Measurements from ENCODE around the gene SLC22A15. TPM values are rescaled to one million over a fixed set of nuclear protein-coding genes. Genes with fewer than 3 reads are reported as not detected.
A peak's percentile ranks its signal among the peaks of the same experiment; 100 is the strongest.

The SLC22A15 gene
- total and polyA plus RNA-seq, 10 of the 15 experiments (the other 5 are each of a cell fraction or from before 2014, with no cell fraction given) = 0.05 to 2.8 (median 0.13) TPM; not detected in 1

GRCh38 chr1:116110567-116111523 lies 134.5 kb downstream of the SLC22A15 start, which contains the start of gene MAB21L3 (continued):
- no peak for TF ChIP-seq CEBPZ (IDR thresholded peaks at IDR 0.05; ENCODE audit: low read depth, low read length)
- TF ChIP-seq GATAD2B (conservative IDR thresholded peaks at IDR 0.05; ENCODE audit: low read depth) = peak; percentile 37; the same call in 1 of the 2 replicates
- no peak for TF ChIP-seq BRCA1 (IDR thresholded peaks at IDR 0.05; ENCODE audit: low read depth, low read length)
- no peak for TF ChIP-seq CHD2 (IDR thresholded peaks at IDR 0.05; ENCODE audit: borderline replicate concordance, low read depth, low read length)
- no peak for TF ChIP-seq BCL3 (IDR thresholded peaks at IDR 0.05; ENCODE audit: borderline replicate concordance, insufficient read depth, low read depth, low read length, poor library complexity, severe bottlenecking)
- peak; percentile 69 for TF ChIP-seq DPF2 (IDR thresholded peaks at IDR 0.05)
- TF ChIP-seq CREM (IDR thresholded peaks at IDR 0.05; ENCODE audit: low read depth) = 0 out of 2 replicates have a peak, but pooled peaks have one; percentile 19
- TF ChIP-seq POLR2AphosphoS5 (IDR thresholded peaks at IDR 0.05; ENCODE audit: low read length) = no peak
- TF ChIP-seq IRF3 (IDR thresholded peaks at IDR 0.05) = no peak
- TF ChIP-seq RUNX3 (IDR thresholded peaks at IDR 0.05; ENCODE audit: low read length) = peak; percentile 49
- TF ChIP-seq MXI1 (IDR thresholded peaks at IDR 0.05; ENCODE audit: low read depth, low read length) = no peak
- no peak for TF ChIP-seq HDAC6 (IDR thresholded peaks at IDR 0.05; ENCODE audit: unreplicated experiment)
- no peak for TF ChIP-seq ASH2L (IDR thresholded peaks at IDR 0.05; ENCODE audit: borderline replicate concordance, low read depth)
- peak; percentile 83 for TF ChIP-seq MTA2 (IDR thresholded peaks at IDR 0.05; ENCODE audit: low read depth)
- peak; percentile 84 for TF ChIP-seq RELB (IDR thresholded peaks at IDR 0.05; ENCODE audit: low read depth)
- peak; percentile 30 to 48; a peak in 2 of 4 replicates for TF ChIP-seq EP300 (IDR thresholded peaks at IDR 0.05; ENCODE audit: borderline replicate concordance in 1 of 2, control insufficient read depth in 1 of 2, low read depth in 2 of 2, low read length in 2 of 2)
- no peak for TF ChIP-seq PAX8 (IDR thresholded peaks at IDR 0.05)
- TF ChIP-seq FOS (IDR thresholded peaks at IDR 0.05; ENCODE audit: borderline replicate concordance, extremely low read depth, insufficient read length) = no peak
- no peak for TF ChIP-seq KLF5 (IDR thresholded peaks at IDR 0.05; ENCODE audit: partially characterized antibody)
- no peak for TF ChIP-seq ESRRA (IDR thresholded peaks at IDR 0.05; ENCODE audit: low read length)
- TF ChIP-seq IKZF2 (IDR thresholded peaks at IDR 0.05) = peak; percentile 72 to 80; a peak in 2 of 4 replicates
- TF ChIP-seq NFXL1 (IDR thresholded peaks at IDR 0.05; ENCODE audit: borderline replicate concordance) = no peak
- TF ChIP-seq RBBP5 (conservative IDR thresholded peaks at IDR 0.05) = no peak

Measured in GM12878 (cell line).